Measurements from ENCODE around the gene SNN.

GRCh38 chr16:11660565-11660964 lies 7.7 kb upstream of the SNN start:
- TF ChIP-seq EZH2phosphoT487 (IDR thresholded peaks at IDR 0.05; ENCODE audit: insufficient read depth, low read depth) (no peak), EZH2 (IDR thresholded peaks at IDR 0.05; ENCODE audit: insufficient read depth, poor library complexity, severe bottlenecking) (no peak)

All from GM23248 (cell line).